K562 (cell line): ENCODE data around the gene CD300LD. TPM values are rescaled to one million over a fixed set of nuclear protein-coding genes. Genes with fewer than 3 reads are reported as not detected.

Experiments
- CHD7 ChIP-seq: fragments of 200-600 bp; sonication (generic); IDR thresholded peaks from one replicate; pipeline ENCODE4 v1.6.1; 2012; ENCODE audit warnings: mild to moderate bottlenecking, low read depth, low read length, inconsistent platforms
- polyA plus RNA-seq, 8 experiments: library from polyadenylated mRNA; depleted of rRNA in 4 of 8; stranded (reverse) in 5 of 8; unstranded in 3 of 8; fragments of >200 nt; fragmentation: Nextera tagmentation in 2 of 8; fragmentation: Illumina TruSeq in 1 of 8; extraction: Ambion mirVana in 2 of 8; extraction: Trizol in 1 of 8; gene quantifications; 2 replicates each; pipeline versions ENCODE4 v1.2.1 to v1.2.3, GENCODE V29; 2011 to 2014; ENCODE audit warnings: inconsistent platforms in 1 of 8, missing spikeins in 1 of 8
- total RNA-seq, 7 experiments: library from RNA; depleted of rRNA in 6 of 7; stranded (reverse); fragments of >200 nt in 6 of 7; fragmentation: Illumina TruSeq in 2 of 7; extraction: Trizol in 2 of 7; gene quantifications; 2 replicates each; pipeline versions ENCODE4 v1.2.1 to v1.2.3, GENCODE V29; 2011 to 2021; ENCODE audit warnings: low replicate concordance in 1 of 7

The CD300LD gene
- total and polyA plus RNA-seq, 9 of the 15 experiments (the other 6 are each of a cell fraction or from before 2014, with no cell fraction given): not detected

- TF ChIP-seq CHD7: no peak
Observed at GRCh38 chr17:74566132-74566753, 25.8 kb downstream of the CD300LD start (continued).
